Measurements from ENCODE around the gene OPCML. TPM values are rescaled to one million over a fixed set of nuclear protein-coding genes. Genes with fewer than 3 reads are reported as not detected.

Gene OPCML
- total RNA-seq, 1 experiment from 2014 or later: not detected

GRCh38 chr11:133070791-133071190 is 461.5 kb downstream of the OPCML start:
- no peak for DNase-seq (ENCODE audit: low read depth, low spot score)
- in situ Hi-C loops (cut with HindIII; ENCODE audit: low pct_unique_long_range_greater_than_20kb, low sequenced_read_pairs): no loop called here

DNA sequence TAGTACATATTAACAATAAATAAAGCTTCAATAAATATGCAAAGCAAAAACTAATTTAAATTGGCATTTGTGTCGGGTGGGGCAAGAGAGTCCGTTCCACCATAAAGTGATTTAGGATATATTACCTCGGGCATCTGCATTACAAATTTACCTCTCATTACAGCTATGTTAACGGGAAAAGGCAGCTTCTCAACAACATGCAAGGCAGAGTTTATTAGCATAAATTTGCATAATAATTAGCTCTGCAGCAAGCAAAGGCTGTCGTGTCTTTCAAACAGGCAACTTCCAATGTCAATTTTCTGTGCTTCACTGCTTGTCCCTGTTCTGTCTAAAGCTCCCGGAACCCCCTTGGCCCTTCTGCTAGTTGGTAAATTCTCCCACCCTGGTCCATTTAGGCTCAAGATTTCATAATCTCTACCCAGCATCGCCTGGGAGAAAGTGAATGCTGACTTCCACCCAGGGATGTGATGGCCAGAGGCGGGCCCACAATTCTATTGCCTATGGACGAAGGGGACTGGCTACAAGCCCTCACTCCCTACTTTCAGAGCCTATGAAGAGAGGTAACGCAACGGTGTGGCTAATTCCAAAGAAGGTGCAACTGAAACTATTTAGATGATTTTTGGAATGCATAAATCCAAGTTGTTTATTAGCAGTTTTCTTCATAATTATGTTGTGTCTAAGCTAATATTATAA is 462.1 kb downstream of the OPCML start:
- in situ Hi-C loops (cut with HindIII; ENCODE audit: low pct_unique_long_range_greater_than_20kb, low sequenced_read_pairs): no loop called here

DNA sequence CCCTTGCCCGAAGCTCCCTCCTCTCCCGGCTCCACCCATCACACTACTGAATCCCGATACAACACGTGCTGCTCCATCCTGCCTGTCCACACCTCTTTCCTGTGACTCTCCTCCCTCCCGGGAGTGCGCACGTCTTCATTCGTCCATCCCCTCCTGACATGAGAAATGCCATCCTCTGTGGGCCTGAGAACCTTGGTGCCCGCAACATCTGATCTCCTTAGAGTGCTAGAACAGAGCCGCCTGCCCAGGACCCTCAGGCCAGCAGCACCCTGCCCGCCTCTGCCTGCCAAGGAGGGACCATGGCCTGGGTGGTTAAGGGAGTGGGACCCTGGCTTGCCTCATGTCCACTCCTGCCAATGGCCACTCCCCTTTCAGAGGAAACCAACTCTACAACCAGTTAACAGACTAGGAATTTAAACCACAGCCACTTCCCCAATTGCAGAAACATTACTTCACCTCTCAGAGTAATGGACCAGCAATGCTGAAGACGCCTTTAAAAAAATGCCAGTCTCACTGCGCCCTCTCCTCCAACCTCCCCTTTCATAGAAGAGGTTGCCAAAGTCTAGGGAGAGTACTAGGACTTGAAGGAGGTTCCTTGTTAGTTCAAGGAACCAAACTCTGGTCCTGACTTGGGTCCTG is 466.3 kb downstream of the OPCML start:
- in situ Hi-C loops (cut with HindIII; ENCODE audit: low pct_unique_long_range_greater_than_20kb, low sequenced_read_pairs): no loop called here
- no peak for DNase-seq (ENCODE audit: low read depth, low spot score)

More for the DNA sequence above, 462.1 kb downstream of the OPCML start:
- no peak for DNase-seq (ENCODE audit: low read depth, low spot score)

GRCh38 chr11:133064961-133065360 is 467.3 kb downstream of the OPCML start:
- no peak for DNase-seq (ENCODE audit: low read depth, low spot score)
- in situ Hi-C loops (cut with HindIII; ENCODE audit: low pct_unique_long_range_greater_than_20kb, low sequenced_read_pairs): no loop called here

GRCh38 chr11:133064152-133064877 is 468.0 kb downstream of the OPCML start:
- in situ Hi-C loops (cut with HindIII; ENCODE audit: low pct_unique_long_range_greater_than_20kb, low sequenced_read_pairs): no loop called here
- peak; percentile 46 for DNase-seq (ENCODE audit: low read depth, low spot score)

DNA sequence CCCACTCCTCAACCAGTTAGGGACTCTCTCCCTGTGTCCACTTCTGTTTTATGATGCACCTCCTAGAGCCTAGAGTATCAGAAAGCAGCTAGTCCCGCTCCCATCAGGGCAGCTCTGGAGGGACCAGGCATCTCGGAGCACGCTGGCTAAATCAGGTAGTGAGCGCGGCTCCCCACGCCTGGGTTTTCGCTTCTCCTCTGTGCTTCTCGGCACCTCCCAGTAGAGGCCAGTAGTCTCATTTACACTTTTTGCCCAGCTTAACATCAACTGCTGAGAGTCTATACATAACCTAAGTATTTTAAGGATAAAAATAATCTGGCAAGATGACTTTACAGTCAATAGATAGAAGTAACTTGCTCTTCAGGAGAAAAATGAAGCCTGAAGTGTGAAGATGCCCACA is 473.8 kb downstream of the OPCML start:
- no peak for DNase-seq (ENCODE audit: low read depth, low spot score)
- in situ Hi-C loops (cut with HindIII; ENCODE audit: low pct_unique_long_range_greater_than_20kb, low sequenced_read_pairs): no loop called here

- no peak for DNase-seq (ENCODE audit: low read depth, low spot score)
- in situ Hi-C loops (cut with HindIII; ENCODE audit: low pct_unique_long_range_greater_than_20kb, low sequenced_read_pairs): no loop called here
These were observed 479.1 kb downstream of the OPCML start for GRCh38 chr11:133053124-133053776.

DNA sequence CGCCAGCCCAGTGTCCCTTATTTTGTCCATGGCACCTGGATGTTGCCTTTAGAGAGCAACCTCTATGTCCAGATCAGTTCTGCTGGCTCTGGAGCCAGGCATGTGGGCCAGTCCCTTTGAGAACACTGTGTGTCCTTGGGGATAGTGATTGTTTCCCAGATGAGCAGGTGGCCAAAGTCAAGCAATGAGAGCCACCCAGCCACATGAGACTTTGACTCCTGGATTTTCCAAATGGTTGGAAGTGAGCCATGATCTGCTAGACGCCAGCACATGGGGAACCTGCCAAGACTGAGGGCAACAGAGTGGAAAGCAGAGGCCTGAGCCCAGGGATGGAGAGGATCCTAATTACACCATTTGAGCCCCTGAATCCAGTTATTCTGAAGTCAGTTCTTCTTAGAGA is 479.8 kb downstream of the OPCML start:
- in situ Hi-C loops (cut with HindIII; ENCODE audit: low pct_unique_long_range_greater_than_20kb, low sequenced_read_pairs): no loop called here
- DNase-seq (ENCODE audit: low read depth, low spot score): no peak

- DNase-seq (ENCODE audit: low read depth, low spot score): no peak
- in situ Hi-C loops (cut with HindIII; ENCODE audit: low pct_unique_long_range_greater_than_20kb, low sequenced_read_pairs): no loop called here
These were observed 482.9 kb downstream of the OPCML start for GRCh38 chr11:133049244-133050019.

GRCh38 chr11:133048270-133048669 is 484.0 kb downstream of the OPCML start:
- in situ Hi-C loops (cut with HindIII; ENCODE audit: low pct_unique_long_range_greater_than_20kb, low sequenced_read_pairs): no loop called here

GRCh38 chr11:133047771-133048115 is 484.6 kb downstream of the OPCML start:
- DNase-seq (ENCODE audit: low read depth, low spot score): no peak
- in situ Hi-C loops (cut with HindIII; ENCODE audit: low pct_unique_long_range_greater_than_20kb, low sequenced_read_pairs): no loop called here

More at GRCh38 chr11:133048270-133048669, 484.0 kb downstream of the OPCML start:
- peak; percentile 2 for DNase-seq (ENCODE audit: low read depth, low spot score)

DNA sequence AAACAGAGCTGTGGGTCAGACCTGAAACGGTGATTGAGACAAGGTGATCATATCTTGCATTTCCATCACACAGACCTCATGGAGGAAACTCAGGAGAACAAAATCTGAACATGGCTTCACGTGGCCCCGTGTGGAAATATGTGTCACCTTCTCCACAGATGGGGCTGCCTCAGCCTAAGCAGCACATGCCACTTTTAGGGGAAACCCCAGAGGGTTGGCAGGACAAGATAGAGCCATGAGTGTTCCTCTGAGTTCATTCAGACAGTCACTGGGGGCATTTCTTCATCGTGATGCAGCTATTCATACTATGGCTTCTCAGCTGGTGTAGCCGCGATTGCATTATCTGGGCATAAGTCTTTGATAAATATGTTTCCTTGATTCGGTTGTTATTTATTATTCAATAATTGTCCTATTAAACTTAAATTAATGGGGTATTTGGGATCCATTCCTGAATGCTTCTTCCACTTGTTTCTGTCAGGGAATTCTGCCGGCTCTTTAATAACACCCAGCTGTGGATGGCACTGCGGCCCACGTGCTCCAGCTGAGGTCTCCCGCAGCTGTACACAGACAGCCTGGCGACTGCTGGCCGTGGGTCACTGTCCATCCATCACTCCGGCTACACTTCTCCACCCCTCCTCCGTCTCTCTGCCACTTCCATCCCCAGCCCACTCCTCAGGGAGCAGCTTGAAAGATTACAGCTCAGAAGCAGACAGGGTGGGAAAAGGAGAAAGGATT is 485.1 kb downstream of the OPCML start:
- DNase-seq (ENCODE audit: low read depth, low spot score): no peak
- in situ Hi-C loops (cut with HindIII; ENCODE audit: low pct_unique_long_range_greater_than_20kb, low sequenced_read_pairs): no loop called here

- in situ Hi-C loops (cut with HindIII; ENCODE audit: low pct_unique_long_range_greater_than_20kb, low sequenced_read_pairs): no loop called here
- DNase-seq (ENCODE audit: low read depth, low spot score): no peak
These were observed 486.0 kb downstream of the OPCML start for GRCh38 chr11:133046252-133046651.

DNA sequence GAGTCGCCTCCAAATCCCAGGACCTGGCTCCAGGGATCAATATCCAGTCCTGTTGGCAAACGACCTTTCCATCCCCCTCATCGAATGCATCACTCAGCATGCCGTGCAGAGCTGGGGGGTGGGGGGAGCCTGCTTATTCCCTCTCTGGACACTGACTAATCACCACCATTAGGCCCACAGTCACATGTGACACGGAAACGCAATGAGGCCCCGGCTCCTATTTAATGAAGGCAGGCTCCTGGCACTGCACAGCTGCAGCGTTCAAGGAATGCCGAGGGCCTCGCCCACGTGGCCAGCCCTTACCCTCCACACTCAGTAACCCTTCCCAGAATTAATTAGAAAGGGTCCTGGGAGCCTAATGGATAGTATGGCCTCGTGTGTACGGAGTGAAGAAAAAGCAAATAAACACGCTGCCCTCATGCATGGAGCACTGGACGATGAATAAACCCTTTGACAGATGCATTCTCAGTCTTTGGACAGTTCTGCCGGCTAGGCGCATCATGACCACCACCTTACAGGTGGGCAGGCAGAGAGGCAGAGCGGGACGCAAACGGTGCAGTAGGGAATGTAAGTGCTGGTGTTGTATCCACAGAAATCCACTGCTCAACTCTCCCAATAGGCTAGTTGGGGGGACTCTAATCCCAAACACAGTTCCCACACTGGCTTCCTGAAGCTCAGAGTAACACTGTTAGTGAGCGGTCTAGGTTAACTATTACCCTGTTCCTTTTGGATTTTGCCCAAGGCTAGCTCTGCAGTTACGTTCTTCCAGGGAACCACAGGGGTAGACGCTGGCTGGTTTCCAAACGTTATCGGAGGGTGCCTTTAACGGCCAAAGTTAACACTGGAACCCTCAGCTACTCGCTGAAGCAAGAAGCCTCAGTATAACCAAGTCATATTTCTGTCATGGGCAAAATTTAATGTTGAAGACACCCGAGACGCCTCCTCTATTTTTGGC is 490.1 kb downstream of the OPCML start:
- in situ Hi-C loops (cut with HindIII; ENCODE audit: low pct_unique_long_range_greater_than_20kb, low sequenced_read_pairs): no loop called here
- DNase-seq (ENCODE audit: low read depth, low spot score): no peak

- in situ Hi-C loops (cut with HindIII; ENCODE audit: low pct_unique_long_range_greater_than_20kb, low sequenced_read_pairs): no loop called here
- no peak for DNase-seq (ENCODE audit: low read depth, low spot score)
These were observed 491.1 kb downstream of the OPCML start for GRCh38 chr11:133041181-133041580.

GRCh38 chr11:133040289-133040900 is 491.9 kb downstream of the OPCML start:
- in situ Hi-C loops (cut with HindIII; ENCODE audit: low pct_unique_long_range_greater_than_20kb, low sequenced_read_pairs): no loop called here
- no peak for DNase-seq (ENCODE audit: low read depth, low spot score)
